Mucosa of gallbladder (tissue), 1 donor: ENCODE results near the gene BRD4. TPM values are rescaled to one million over a fixed set of nuclear protein-coding genes. Genes with fewer than 3 reads are reported as not detected.
A peak's percentile ranks its signal among the peaks of the same experiment; 100 is the strongest.

Source experiments
- DNase-seq: peaks from one replicate; pipeline ENCODE4 v3.0.0-alpha.2; 2020; ENCODE audit warnings: low spot score
- total RNA-seq: library from RNA; stranded (reverse); gene quantifications from one replicate; pipeline ENCODE4 v1.2.1, GENCODE V29; 2021
- donor health status: DM: no; HTN: no; CAD: no.

Gene BRD4
- total RNA-seq, 1 donor from 2014 or later = 87.8 TPM

DNA sequence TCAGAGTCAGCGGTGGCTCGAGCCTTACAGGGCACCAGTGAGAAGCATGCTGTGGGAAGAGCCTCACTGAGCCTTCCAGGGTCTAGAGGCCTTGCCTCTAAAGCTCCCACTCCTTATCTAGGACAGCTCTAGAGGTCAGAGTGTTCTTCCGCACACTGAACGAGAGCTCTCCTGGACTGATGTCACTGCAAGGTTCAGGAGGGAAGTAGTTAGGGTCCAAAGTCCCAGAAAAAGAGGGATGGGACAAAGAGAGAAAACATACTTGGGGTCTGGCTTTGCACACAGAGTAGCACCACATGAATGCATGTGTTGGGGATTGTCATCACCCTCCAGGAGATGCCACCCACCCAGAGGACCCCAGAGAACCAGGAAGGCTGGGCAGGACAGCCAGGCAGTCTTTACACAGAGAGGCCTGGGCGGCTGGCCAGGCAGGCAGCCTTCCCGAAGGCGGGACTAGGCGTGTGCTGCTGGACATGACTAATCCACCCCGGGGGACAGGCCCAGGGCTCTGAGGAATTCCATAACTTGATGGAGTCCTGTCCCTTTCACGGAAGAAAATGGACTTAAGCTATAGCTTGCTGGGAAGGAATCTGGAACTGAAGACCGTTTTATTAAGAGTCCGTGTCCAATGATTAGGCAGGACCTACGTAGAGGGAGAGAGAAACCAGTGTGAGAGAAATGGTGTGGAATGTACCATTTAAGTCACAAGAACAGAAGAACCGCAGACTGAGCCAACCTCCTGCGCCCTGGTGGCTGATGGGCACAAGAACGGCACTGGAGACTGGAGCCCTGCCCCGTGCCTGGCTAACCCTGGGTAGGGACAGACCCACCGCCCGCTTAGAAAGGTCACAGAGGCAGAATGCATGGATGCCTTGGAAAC is 83.5 kb downstream of the BRD4 start:
- DNase-seq = peak; percentile 83

- no peak for DNase-seq
Measured at GRCh38 chr19:15248106-15248505, 84.2 kb downstream of the BRD4 start.

- peak; percentile 53 for DNase-seq
Measured at GRCh38 chr19:15247107-15248014, 85.0 kb downstream of the BRD4 start.

- no peak for DNase-seq
Measured at GRCh38 chr19:15246198-15246481, 86.2 kb downstream of the BRD4 start.

DNA sequence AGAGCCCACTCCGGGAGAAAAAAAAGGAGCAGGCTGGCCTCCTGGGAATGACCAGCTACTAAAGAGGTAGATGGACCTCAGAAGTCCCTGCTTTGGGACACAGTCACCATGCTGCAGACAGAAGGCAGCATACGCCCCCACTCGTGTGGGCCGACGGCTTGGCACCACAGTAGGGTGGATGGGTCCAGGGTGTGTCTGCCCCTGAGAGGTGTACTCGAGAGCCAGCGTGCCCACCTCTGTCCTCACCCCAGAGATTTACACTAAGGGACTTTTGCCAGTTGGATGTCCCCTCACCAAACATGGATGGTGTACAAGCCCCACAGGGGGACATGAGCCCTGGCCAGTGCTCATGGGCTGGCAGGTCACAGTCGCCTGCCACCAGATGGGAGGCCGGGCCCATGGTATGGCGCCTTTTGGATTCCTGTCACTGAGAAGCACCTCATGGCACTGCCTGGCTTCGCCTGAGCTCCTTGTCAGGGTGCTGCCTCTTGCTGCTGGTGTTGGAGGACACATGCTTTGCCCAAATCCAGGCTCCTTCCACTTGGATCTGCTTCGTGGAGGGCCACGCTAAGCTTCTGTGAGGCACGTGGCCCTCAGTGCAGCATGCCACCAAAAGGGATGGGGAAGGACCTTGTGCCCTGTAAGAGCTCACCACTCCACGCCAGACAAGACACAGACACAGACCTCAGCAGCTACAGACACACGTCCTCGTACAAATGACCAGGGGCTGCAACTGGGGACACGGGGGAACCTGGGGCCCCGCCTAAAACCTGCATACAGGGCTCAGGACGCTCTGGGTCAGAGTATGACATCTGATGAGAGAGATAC is 86.8 kb downstream of the BRD4 start:
- no peak for DNase-seq

GRCh38 chr19:15244808-15245207 is 87.5 kb downstream of the BRD4 start:
- DNase-seq = no peak

DNA sequence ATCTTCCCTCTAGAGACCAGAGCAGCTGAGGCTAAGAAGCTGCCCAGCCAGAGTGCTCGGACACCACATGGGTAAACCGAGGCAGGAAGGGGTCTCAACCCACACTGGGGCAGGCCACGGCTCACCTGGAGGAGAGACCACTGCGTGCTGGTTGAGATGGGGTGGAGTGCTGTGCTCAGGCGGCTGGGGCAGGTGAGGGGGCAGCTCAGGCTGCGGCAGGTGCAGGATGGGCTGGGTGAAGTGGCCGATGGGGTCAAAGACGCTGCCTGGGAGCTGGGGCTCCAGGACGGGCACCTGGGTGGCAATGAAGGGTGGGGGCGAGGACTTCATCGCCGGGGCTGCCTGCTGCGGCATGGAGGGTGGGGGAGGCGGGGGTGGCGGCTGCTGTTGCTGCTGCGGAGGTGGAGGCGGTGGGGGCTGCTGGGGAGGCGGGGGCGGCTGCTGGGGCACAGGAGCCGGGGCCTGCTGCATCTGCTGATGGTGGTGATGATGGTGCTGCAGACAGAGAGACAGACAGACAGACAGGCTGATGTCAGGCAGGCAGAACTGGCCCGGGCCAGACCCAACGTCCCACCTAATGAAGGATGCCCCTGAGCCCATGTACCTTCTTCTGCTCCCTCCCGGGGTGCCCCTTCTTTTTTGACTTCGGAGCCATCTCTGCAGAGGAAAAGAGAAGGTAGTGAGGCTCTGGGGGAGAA is 88.1 kb downstream of the BRD4 start:
- no peak for DNase-seq

GRCh38 chr19:15243236-15243957 is 88.9 kb downstream of the BRD4 start:
- DNase-seq = no peak

DNA sequence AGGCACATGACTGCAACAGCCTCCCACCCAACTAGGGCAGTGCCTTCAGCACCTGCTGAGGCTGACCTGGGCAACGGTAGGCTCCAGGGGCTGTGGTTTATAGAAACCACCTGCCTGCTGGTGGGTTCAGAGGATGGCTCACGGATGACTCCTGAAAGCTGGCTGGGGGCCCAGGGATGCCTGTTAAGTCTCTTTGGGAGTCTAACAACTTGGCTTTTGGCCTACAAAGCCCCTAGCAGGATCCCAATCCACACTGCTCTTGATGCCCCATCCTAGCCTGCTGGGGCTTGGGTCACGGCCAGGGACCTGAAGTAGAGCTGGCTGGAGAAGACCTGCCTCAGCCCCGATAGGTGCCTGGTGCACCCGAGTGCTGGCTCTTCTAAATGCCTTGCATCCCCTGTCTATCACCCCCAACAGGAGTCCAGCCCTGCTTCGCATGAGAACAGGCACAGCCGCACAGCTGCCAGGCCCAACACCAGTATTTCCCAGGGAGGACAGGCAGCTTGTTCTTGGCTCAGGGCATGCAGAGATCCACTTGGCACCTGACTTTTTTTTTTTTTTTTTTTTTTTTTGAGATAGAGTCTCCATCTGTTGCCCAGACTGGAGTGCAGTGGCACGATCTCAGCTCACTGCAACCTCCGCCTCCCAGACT is 91.0 kb downstream of the BRD4 start:
- DNase-seq = no peak

GRCh38 chr19:15240515-15240914 is 91.8 kb downstream of the BRD4 start:
- DNase-seq = no peak

GRCh38 chr19:15239337-15239949 is 92.9 kb downstream of the BRD4 start:
- no peak for DNase-seq

DNA sequence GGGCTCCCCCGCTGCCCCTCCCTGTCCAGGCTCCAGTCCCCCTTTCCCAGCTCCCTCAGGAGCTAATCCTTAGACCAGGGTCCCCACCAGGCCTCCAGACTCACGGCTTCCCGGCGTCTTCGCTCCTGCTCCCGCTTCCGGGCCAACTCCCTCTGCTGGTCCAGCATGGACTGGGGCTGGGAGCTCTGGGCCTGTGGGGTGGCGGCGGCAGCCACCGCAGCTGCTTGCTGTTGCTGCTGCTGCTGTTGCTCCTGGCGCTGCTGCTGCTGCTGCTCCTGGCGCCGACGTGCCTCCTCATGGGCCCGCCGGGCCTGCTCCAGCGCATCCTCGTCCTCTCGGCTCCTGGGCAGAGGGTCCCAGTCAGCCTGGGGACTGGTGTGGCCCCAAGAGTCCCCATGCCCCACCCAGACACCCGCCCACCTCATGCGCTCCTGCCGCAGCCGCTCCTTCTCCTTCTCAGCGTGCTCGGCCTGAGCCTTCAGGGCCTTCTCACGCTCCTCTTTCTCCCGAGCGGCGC is 93.6 kb downstream of the BRD4 start:
- DNase-seq = no peak

DNA sequence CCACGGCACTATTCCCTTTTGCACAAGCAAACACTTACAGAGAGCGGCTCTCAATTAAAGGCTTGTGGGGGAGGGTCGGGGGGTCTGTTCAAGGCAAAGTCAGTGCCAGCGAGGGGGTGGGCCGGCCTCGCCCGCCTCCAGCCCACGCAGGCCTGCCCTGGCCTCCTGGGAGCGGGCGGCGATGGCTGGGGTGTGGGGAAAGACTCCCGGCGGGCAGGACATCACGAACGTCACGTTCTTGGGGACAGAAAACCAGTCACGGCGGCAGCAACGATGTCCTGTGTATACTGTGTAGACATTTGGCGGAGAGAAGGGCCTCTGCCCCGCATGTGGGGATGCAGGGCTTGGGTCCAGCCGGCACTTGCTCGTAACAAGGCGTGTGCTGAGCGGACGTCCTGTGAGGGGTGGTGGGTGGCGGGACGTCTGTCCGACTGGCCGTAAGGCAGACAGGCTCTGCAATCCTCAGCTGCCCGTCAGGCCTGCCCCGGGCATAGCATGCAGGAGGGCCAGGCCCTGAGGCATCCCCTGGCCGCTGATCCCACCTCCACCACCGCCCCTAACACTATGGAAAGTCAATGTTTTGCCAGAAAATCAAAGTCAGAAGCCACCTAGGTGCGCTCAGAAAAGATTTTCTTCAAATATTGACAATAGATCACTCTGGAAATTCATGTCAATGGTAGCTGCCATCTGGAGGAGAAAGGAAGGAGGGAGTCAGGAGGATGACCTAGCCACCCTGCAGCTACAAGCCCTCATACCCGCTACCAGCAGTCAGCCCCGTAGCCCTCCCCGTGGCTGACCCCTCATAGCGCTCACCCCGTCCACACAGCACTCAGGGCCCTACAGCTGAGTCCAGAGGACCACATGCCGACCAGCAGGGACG is 94.3 kb downstream of the BRD4 start:
- DNase-seq = no peak

DNA sequence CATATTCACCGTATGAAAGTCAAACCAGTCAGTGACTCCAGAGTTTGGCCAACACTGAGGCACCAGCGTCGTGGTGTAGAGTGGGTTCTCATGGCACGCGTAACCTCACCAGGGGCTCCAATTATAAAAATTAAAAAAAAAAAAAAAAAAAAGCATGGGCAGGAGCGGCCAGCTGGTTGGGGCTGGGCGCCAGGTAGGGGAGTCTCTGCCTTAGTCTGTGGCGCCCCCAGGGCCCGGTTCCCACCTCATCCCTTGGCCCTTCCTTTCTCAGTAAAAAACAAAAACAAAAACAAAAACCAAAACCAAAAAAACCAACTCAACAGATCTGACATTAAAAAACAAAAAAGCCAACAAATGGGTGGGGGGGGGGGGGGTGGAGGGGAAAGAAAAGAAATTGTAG is 95.5 kb downstream of the BRD4 start:
- no peak for DNase-seq

DNA sequence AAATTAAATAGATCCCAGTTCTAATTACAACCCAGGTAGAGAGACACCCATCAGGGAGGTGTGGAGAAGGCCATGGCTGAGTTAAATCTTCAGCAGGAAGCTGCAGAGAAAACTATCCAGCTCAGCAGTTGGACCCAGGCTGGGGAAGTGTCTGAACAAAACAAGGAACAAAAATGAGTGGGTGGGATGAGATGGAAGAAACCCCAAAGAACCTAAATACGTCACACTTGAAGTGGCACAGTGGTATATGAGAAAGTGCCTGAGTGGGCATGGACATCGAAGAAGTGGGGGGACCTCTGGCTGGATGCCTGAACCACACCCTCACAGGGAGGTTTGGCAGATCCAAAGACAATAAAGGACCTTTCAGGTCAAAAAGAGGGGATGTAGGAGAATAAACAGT is 96.6 kb downstream of the BRD4 start:
- no peak for DNase-seq

DNA sequence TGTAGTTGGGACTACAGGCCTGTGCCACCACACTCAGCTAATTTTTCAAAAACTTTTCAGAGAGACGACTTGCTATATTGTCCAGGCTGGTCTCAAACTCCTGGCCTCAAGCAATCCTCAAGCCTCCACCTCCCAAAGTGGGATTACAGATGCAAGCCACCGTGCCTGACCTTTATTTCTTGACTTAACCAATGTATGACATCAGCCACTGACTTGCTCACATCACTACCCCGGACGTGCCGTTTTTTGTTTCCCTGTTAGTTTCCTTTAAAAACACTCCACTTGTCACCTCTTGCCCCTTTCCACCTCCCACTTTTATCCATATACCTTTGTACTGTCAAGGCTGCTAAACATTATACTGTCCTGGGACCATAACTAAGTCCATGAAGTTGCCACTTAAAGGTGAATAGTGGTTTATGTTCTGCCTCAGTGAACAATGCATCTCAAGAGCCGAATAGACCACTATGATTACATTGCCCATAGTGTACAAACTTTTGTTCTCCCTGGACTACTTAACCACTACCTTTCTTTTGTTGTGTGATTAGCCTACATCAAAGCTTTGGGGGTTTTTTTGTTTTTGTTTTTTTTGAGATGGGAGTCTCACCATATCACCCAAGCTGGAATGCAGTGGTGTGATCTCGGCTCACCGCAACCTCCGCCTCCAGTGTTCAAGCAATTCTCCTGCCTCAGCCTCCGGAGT is 97.8 kb downstream of the BRD4 start:
- DNase-seq = no peak

- DNase-seq = no peak
Measured at GRCh38 chr19:15231271-15231670, 101.1 kb downstream of the BRD4 start.

DNA sequence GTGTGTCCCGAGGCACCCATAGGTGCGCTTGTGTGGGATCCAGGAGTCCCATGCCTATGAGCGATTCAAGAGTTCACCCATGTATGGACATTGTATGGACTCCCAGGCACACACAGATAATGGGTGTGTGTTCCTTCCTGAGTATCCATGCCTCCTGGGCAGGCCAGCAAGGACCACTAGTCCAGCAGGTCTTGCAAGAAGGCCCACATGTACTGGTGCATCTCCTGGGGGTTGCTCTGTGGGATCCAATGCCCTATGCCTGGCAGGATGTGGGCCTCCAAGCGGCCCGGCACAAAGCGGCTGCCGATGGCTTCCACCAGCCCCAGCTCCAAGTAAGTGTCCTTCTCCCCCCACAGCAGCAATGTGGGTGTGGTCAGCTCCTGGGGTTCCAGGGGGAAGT is 105.1 kb downstream of the BRD4 start:
- no peak for DNase-seq
